Endothelial cell of umbilical vein (primary cell): ENCODE results near the gene DTX3. TPM values are rescaled to one million over a fixed set of nuclear protein-coding genes. Genes with fewer than 3 reads are reported as not detected.

Experiments used
- BruUV-seq: library from RNA; stranded (reverse); fragments of 400-500 nt; replicated peaks from 2 replicates; lab custom pipeline; 2021; lab: Mats Ljungman, UMichigan
- CTCF ChIA-PET: fragments of 300-600, 350-600 bp; sonication (Branson Sonifier 250); formaldehyde crosslinking; loops from one replicate; lab custom pipeline; 2021; ENCODE audit warnings: antibody characterized with exemption, inconsistent platforms; lab: Charles Lee
- POLR2A ChIA-PET: fragments of 300-600, 350-600 bp; sonication (Branson Sonifier 250); formaldehyde crosslinking; loops from one replicate; lab custom pipeline; 2021; ENCODE audit warnings: antibody characterized with exemption, inconsistent platforms; lab: Charles Lee
- DNase-seq: peaks from one replicate; pipeline ENCODE4 v3.0.0-alpha.2; 2011; ENCODE audit warnings: low read depth, low spot score
- FAIRE-seq: peaks from 2 replicates; lab custom pipeline; 2011; peaks lifted over from hg19 to GRCh38; lab: Jason Lieb, UNC
- H2AFZ ChIP-seq: 2 replicates; pipeline ENCODE4 v1.6.0; 2012; ENCODE audit warnings: low read depth, low read length, control low read depth, inconsistent platforms
- H3K27ac ChIP-seq: 2 replicates; pipeline ENCODE4 v1.5.1; 2011; ENCODE audit warnings: low read depth, mild to moderate bottlenecking, control low read depth, low read length, moderate library complexity; ENCODE audit not compliant: insufficient read depth
- H3K27me3 ChIP-seq, 2 experiments: 2 replicates each; pipeline versions ENCODE4 v1.6.0 to v1.6.1; 2011; ENCODE audit warnings: low read length in 2 of 2, mixed read lengths in 1 of 2; ENCODE audit not compliant: control insufficient read depth in 2 of 2, insufficient read depth in 2 of 2
- H3K36me3 ChIP-seq, 2 experiments: 2 replicates in 1 of 2; 3 replicates in 1 of 2; pipeline ENCODE4 v1.5.1; 2011; ENCODE audit warnings: low read length in 2 of 2, mild to moderate bottlenecking in 1 of 2, moderate library complexity in 1 of 2; ENCODE audit not compliant: control insufficient read depth in 2 of 2, insufficient read depth in 2 of 2; ENCODE audit errors: extremely low read depth in 1 of 2
- H3K4me1 ChIP-seq: 3 replicates; pipeline ENCODE4 v1.5.1; 2011; ENCODE audit warnings: mild to moderate bottlenecking, low read length; ENCODE audit not compliant: control insufficient read depth, insufficient read depth; ENCODE audit errors: extremely low read depth
- H3K4me2 ChIP-seq: 2 replicates; pipeline ENCODE4 v1.6.1; 2011; ENCODE audit warnings: low read length, control low read depth, mixed read lengths; ENCODE audit not compliant: insufficient read depth
- H3K4me3 ChIP-seq, 3 experiments: fragments of 200-600 bp in 1 of 3; sonication (generic), shearing (Covaris generic) in 1 of 3; replicated peaks in 1 of 3; 2 replicates each; pipeline ENCODE4 v1.5.1; 2011 to 2016; ENCODE audit warnings: control low read depth in 3 of 3, low read length in 3 of 3, mild to moderate bottlenecking in 2 of 3, inconsistent platforms in 1 of 3, low read depth in 1 of 3, moderate library complexity in 1 of 3; ENCODE audit not compliant: insufficient read depth in 1 of 3
- H3K79me2 ChIP-seq: 2 replicates; pipeline ENCODE4 v1.6.0; 2012; ENCODE audit warnings: low read length, inconsistent platforms; ENCODE audit not compliant: control insufficient read depth, insufficient read depth
- H3K9ac ChIP-seq: replicated peaks from 2 replicates; pipeline ENCODE3; 2011; ENCODE audit warnings: low read length, control low read depth; ENCODE audit not compliant: insufficient read depth; ENCODE audit errors: extremely low read depth
- H3K9me1 ChIP-seq: replicated peaks from 3 replicates; pipeline ENCODE4 v1.6.0; 2011; ENCODE audit warnings: mild to moderate bottlenecking, low read length; ENCODE audit not compliant: control insufficient read depth, insufficient read depth; ENCODE audit errors: extremely low read depth
- H3K9me3 ChIP-seq: replicated peaks from 2 replicates; pipeline ENCODE4 v1.5.1; 2012; ENCODE audit warnings: low read length, inconsistent platforms; ENCODE audit not compliant: control insufficient read depth, insufficient read depth
- H4K20me1 ChIP-seq: replicated peaks from 2 replicates; pipeline ENCODE3; 2011; ENCODE audit warnings: mild to moderate bottlenecking, low read length; ENCODE audit not compliant: control insufficient read depth, insufficient read depth; ENCODE audit errors: extremely low read depth
- CTCF ChIP-seq, 2 donors: IDR thresholded peaks; 1 replicate in 1 of 2; 2 replicates in 1 of 2; pipeline ENCODE4 v1.5.1; 2011; ENCODE audit warnings: low read length in 2 of 2, mild to moderate bottlenecking in 2 of 2, moderate library complexity in 2 of 2, control low read depth in 1 of 2, inconsistent platforms in 1 of 2, low read depth in 1 of 2; ENCODE audit not compliant: insufficient read depth in 1 of 2; ENCODE audit errors: extremely low read depth in 1 of 2
- EZH2 ChIP-seq: IDR thresholded peaks from 2 replicates; pipeline ENCODE4 v1.6.1; 2012; ENCODE audit warnings: borderline replicate concordance, low read depth, mild to moderate bottlenecking, moderate library complexity, low read length, inconsistent platforms; ENCODE audit not compliant: severe bottlenecking
- FOS ChIP-seq: IDR thresholded peaks from 2 replicates; pipeline ENCODE4 v1.6.1; 2011; ENCODE audit warnings: mild to moderate bottlenecking, low read length, moderate library complexity, borderline replicate concordance; ENCODE audit not compliant: insufficient read depth
- GATA2 ChIP-seq: IDR thresholded peaks from 2 replicates; pipeline ENCODE4 v1.7.0; 2011; ENCODE audit warnings: low read depth, mild to moderate bottlenecking, moderate library complexity, mixed read lengths, low read length; ENCODE audit not compliant: insufficient read length, insufficient read depth
- JUN ChIP-seq: IDR thresholded peaks from 2 replicates; pipeline ENCODE4 v1.6.1; 2011; ENCODE audit warnings: borderline replicate concordance, low read depth; ENCODE audit not compliant: insufficient read length, insufficient read depth
- MAX ChIP-seq: IDR thresholded peaks from 2 replicates; pipeline ENCODE4 v1.6.1; 2011; ENCODE audit not compliant: insufficient read depth, insufficient read length
- MYC ChIP-seq: IDR thresholded peaks from one replicate; pipeline ENCODE4 v1.6.1; 2011; ENCODE audit warnings: mild to moderate bottlenecking, low read depth, low read length
- POLR2A ChIP-seq: IDR thresholded peaks from 2 replicates; pipeline ENCODE4 v1.6.1; 2012; ENCODE audit warnings: low read depth, mild to moderate bottlenecking, control low read depth, low read length
- POLR2AphosphoS5 ChIP-seq: IDR thresholded peaks from 2 replicates; pipeline ENCODE4 v1.6.1; 2012; ENCODE audit warnings: low read depth, mild to moderate bottlenecking, control low read depth, low read length, moderate library complexity; ENCODE audit not compliant: insufficient read depth
- dilution Hi-C: fragments of 300-500 bp; cut with MboI; formaldehyde crosslinking; loops from one replicate; pipeline ENCODE4 v1.15.0; 2019; ENCODE audit warnings: low sequenced_read_pairs; ENCODE audit not compliant: extremely low pct_ligation_motif_present
- intact Hi-C: fragments of 100-400 bp; cut with micrococcal nuclease; formaldehyde crosslinking; loops from one replicate; pipeline ENCODE4 v1.10.0; 2022
- polyA plus RNA-seq, 4 experiments: library from polyadenylated mRNA; depleted of rRNA in 3 of 4; stranded (reverse) in 3 of 4; unstranded in 1 of 4; fragments of >200 nt; gene quantifications; 2 replicates each; pipeline versions ENCODE4 v1.2.1 to v1.2.3, GENCODE V29; 2011 to 2012; ENCODE audit warnings: missing spikeins in 1 of 4
- total RNA-seq: library from RNA; stranded (reverse); gene quantifications from 2 replicates; pipeline ENCODE4 v1.2.3, GENCODE V29; 2021

The DTX3 gene
- total and polyA plus RNA-seq, 2 donors (not counting 3 experiments of a cell fraction or from before 2014, with no cell fraction given) = 34.5 to 51.4 TPM

GRCh38 chr12:57564178-57564740 lies 40.4 kb upstream of the DTX3 start:
- DNase-seq (no peak), FAIRE-seq (no peak)
- no peak for TF ChIP-seq CTCF (IDR thresholded peaks at IDR 0.05; ENCODE audit: extremely low read depth in 1 of 2, insufficient read depth in 1 of 2, low read depth in 1 of 2, low read length in 2 of 2)
- no peak for TF ChIP-seq MYC
- no peak for TF ChIP-seq MAX
- TF ChIP-seq EZH2 = no peak
- no peak for TF ChIP-seq JUN
- TF ChIP-seq GATA2 = no peak
- TF ChIP-seq FOS = no peak
- no peak for TF ChIP-seq POLR2A
- no peak for TF ChIP-seq POLR2AphosphoS5
- Histone ChIP-seq H4K20me1 (no peaks in the 10 kb centered on the region), H3K36me3 (no peaks in the 10 kb centered on the region), H3K27ac (no peak overlapping the region), H3K9ac (no peak overlapping the region), H3K4me2 (no peak overlapping the region), H3K4me3 (no peak overlapping the region), H3K4me1 (no peaks in the 10 kb centered on the region), H3K9me3 (no peaks in the 10 kb centered on the region), H3K9me1 (no peaks in the 10 kb centered on the region), H3K27me3 (peaks cover 7 to 9% of the 10 kb centered on the region in 2 experiments), H2AFZ (no peak overlapping the region), H3K79me2 (no peaks in the 10 kb centered on the region)
- dilution Hi-C loops = no loop called here
- BruUV-seq = no TSS peak
- POLR2A ChIA-PET = no interaction called here
- CTCF ChIA-PET = interaction anchor here (1.1 to 1.3 kb wide), 2 partner anchors 19 to 195 kb away, joined by 3 to 9 read pairs; no protein-coding TSS in a partner anchor
- intact Hi-C loops = no loop called here
